Peyer's patch (tissue), 4 donors: Measurements from ENCODE around the gene GDF11.

ENCODE experiments used
- CTCF ChIP-seq, 6 experiments: fragments of 450-650 bp in 4 of 6; fragments of 200-600 bp in 2 of 6; sonication (generic) in 1 of 6; IDR thresholded peaks; one replicate each; pipeline ENCODE4 v1.5.1; 2017 to 2019; ENCODE audit warnings: antibody characterized with exemption in 6 of 6, mild to moderate bottlenecking in 3 of 6, moderate library complexity in 1 of 6
- POLR2A ChIP-seq, 2 donors: fragments of 450-650 bp; IDR thresholded peaks; one replicate each; pipeline ENCODE4 v1.5.1; 2017; ENCODE audit warnings: antibody characterized with exemption in 2 of 2, mild to moderate bottlenecking in 2 of 2, moderate library complexity in 2 of 2

DNA sequence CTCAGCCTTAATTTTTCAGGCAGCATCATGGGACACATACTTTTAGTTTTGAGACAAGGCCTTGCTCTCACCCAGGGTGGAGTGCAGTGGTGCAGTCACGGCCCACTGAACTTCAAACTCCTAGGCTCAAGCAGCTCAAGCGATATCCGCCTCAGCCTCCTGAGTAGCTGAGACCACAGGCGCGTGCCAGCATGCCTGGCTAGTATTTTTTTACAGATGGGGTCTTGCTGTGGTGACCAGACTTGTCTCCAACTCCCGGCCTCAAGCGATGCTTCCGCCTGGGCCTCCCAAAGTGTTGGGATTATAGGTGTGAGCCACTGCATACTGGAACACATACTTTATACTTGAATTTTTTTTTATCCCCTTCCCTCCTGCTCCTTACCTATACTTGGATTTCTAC is 20.0 kb upstream of the GDF11 start:
- TF ChIP-seq CTCF (IDR thresholded peaks at IDR 0.05) (no peak), POLR2A (IDR thresholded peaks at IDR 0.05) (no peak)
